ENCODE measurements around the gene CDH23.

- TF ChIP-seq EZH2 (IDR thresholded peaks at IDR 0.05; ENCODE audit: borderline replicate concordance, insufficient read depth, low read length, poor library complexity, severe bottlenecking) (no peak), CTCF (IDR thresholded peaks at IDR 0.05; ENCODE audit: poor library complexity, severe bottlenecking) (no peak), TAF1 (IDR thresholded peaks at IDR 0.05; ENCODE audit: low read depth) (no peak), EP300 (conservative IDR thresholded peaks at IDR 0.05; ENCODE audit: poor library complexity, severe bottlenecking) (no peak), SMC3 (conservative IDR thresholded peaks at IDR 0.05; ENCODE audit: poor library complexity) (no peak)
Observed at GRCh38 chr10:71645185-71645584, 248.5 kb downstream of the CDH23 start.

Data from neural cell (in vitro differentiated cells).